ENCODE data around the gene EXOC6B.
"Not testable (repeated sequence)": the region's sequence is repeated elsewhere in the genome, so short reads cannot be mapped to it uniquely, and the experiment has no call there.

EXOC6B gene

DNA sequence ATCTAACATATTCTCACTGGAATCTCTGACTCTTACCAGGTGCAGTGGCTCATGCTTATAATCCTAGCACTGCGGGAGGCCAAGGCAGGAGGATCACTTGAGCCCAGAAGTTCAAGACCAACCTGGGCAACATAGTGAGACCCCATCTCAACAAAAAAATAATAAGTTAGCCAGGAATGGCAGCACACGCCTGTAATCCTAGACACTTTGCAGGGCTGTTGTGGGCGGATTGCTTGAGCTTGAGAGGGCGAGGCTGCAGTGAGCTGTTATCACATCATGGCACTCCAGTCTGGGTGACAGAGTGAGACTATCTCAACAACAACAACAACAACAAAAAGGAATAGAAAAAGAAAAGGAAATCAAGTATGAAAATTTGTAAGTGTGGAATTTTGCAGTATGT, 371.6 kb downstream of the EXOC6B start:
- DNase-seq (ENCODE audit: low read depth in 2 of 2): no peak

DNA sequence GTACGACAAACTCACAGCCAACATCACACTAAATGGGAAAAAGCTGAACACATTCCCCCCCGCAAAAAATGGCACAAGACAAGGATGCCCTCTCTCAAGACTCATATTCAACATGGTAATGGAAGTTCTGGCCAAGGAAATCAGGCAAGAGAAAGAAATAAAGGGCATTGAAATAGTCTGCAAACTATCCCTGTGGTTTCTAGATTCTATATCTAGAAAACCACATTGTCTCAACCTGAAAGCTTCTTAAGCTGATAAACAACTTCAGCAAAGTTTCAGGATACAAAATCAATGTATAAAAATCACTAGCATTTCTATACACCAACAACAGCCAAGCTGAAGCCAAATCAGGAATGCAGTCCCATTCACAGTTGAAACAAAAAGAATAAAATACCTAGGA, 383.6 kb downstream of the EXOC6B start:
- no peak for DNase-seq (ENCODE audit: low read depth in 2 of 2)

DNA sequence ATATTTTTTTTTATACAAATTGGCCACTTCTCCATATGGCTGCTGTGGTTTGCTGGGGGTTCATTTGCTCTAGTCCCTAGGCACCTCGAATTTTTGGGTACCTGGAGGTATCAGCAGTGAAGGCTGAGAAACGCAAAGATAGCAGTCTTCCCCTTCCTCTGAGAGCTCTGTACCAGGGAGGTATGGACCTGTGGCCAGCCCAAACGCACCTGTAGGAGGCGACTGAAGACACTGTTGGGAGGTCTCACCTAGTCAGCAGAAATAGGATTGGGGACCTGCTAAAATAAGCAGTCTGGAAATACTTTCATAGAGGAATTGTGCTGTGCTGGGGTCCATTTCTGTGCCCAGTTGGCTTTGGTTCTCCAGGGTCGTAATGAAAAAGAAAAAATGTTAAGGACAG, 385.9 kb downstream of the EXOC6B start:
- no peak for DNase-seq (ENCODE audit: low read depth in 2 of 2)

DNA sequence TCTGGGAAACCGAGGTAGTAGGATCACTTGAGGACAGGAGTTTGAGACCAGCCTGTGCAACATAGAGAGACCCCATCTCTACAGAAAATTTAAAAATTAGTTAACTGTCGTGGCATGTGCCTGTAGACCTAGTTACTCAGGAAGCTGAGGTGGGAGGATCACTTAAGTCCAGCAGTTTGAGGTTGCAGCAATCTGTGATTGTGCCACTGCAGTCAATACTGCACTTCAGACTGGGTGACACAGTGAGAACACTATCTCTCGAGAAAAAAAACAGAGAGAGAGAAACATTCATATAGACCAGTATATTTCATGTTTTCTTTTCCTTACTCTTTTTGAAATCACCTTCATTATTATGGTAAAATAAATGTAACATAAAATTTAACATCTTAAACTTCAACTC, 387.5 kb downstream of the EXOC6B start:
- no peak for DNase-seq (ENCODE audit: low read depth in 2 of 2)

DNA sequence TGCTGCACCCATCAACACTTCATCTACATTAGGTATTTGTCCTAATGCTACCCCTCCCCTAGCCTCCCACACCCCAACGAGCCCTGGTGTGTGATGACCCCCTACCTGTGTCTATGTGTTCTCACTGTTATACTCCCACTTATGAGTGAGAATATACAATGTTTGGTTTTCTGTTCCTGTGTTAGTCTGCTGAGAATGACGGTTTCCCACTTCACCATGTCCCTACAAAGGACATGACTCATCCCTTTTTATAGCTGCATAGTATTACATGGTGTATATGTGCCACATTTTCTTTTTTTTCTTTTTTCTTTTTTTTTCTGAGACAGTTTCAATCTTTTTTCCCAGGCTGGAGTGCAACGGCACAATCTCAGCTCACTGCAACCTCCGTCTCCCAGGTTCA, 394.1 kb downstream of the EXOC6B start:
- no peak for DNase-seq (ENCODE audit: low read depth in 2 of 2)

DNA sequence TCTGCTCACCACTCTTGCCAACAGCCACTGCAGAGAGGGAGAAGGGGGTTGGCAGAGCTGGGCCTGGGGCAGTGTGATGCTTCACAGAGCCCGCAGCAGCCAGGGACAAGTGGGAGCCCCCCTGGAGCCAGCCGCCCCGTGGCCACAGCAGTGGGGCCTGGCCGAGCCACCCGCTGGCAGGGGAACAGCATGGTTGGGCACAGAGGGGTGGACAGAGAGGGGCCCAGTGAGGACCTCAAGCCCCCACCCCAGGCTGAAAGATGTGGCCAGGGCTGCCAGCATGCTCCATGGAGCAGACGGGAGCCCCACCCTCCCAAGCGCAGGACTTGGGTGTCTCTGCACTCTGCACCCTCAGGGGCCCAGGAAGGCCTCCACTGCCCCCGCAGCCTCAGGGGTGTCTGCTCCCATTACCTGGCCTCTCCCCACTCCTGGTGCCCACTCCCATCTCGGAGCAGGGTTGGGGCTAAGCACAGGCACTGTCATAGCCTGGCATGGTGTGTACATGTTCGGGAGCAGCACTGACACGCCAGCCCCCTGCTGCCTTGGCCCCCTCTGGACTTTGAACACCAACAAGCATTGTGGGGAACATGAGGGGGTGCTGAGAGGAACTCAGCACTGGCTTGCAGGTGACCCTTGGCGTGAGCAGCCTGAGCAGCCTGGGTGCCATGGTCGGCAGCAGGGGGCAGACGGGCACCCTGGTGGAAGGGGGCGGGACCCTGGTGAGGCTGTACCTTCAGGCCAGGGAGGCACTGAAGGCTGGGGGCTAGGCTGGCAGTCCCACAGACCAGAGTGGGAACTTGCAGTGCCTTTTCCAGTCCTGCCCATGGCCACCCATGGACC, 398.6 kb downstream of the EXOC6B start:
- DNase-seq (ENCODE audit: low read depth in 2 of 2): no peak

DNA sequence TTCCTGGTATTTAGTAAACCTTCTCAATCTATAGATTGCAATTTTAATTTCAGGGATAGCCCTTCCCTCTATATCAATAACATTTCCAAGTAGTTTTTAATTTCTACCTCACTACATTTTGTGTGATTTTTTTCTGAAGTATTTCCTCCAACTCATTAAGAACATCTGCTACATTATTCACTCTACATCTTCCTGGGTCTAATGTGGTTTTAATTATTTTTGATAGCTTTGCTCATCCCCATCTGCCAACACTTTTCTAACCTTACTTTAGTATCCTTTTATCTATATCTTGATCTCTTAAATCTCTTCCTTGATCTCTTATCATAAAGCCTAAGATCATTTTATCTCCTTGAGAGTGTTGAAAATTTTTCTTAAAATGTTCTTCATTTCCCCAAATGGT, 399.8 kb downstream of the EXOC6B start:
- no peak for DNase-seq (ENCODE audit: low read depth in 2 of 2)

DNA sequence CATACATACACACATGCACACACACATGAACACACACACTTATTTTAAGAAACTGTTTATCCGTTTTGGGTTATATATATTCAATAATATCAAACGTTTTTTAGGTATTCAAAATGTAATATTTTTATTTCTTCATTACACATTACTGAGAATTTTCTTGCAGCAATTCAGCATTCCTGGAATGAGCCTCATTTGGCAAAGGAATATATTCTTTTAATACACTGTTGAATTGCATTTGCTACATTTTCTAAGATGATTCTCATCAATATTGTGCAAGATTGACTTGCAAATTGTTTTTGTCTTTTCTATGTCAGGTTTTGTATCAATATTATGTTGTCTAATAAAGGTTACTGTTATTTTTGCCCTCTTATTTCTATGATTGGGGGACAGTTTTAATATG, 402.1 kb downstream of the EXOC6B start:
- DNase-seq (ENCODE audit: low read depth in 2 of 2): no peak

DNA sequence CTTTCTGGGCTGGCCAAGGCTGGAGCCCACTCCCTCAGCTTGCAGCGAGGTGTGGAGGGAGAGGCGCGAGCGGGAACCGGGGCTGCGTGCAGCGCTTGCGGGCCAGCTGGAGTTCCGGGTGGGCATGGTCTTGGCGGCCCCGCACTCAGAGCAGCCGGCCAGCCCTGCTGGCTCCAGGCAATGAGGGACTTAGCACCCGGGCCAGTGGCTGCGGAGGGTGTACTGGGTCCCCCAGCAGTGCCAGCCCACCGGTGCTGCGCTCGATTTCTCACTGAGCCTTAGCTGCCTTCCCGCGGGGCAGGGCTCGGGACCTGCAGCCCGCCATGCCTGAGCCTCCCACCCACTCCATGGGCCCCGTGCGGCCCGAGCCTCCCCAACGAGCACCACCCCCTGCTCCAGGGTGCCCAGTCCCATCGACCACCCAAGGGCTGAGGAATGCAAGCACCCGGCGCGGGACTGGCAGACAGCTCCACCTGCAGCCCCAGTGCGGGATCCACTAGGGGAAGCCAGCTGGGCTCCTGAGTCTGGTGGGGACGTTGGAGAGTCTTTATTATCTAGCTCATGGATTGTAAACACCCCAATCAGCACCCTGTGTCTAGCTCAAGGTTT, 404.0 kb downstream of the EXOC6B start:
- DNase-seq (ENCODE audit: low read depth in 2 of 2): not testable (repeated sequence)

DNA sequence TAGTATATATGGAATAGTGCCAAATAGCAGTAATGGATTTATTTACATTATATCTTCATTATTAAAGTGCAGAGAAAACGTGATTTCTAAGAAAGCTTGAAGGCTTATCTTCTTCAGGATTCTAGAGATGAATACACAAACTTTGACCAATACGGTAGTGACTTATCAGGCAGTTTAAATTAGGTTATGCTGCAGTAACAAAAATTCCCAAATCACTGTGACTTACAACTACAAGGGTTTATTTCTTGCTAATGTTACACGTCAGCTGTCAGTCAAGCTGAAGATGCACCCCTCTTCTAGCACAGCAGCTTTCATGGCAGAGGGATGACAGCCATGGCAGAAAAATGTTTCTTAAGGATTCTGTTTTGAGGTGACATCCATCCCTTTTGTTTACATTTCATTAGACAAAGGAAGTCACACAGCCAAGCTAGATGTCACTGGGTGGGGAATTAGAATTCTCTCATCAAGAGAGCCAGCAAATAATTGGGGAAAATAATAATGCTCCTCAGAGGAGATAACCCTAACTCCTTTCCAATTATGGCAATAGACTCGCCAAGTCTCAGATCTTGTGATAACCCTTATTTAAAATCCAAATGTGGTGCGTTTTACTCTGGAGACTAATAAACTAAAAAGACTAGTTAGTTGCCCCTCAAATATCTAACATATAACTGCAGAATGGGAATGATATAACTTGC, 409.9 kb downstream of the EXOC6B start:
- DNase-seq (ENCODE audit: low read depth in 2 of 2): no peak

DNA sequence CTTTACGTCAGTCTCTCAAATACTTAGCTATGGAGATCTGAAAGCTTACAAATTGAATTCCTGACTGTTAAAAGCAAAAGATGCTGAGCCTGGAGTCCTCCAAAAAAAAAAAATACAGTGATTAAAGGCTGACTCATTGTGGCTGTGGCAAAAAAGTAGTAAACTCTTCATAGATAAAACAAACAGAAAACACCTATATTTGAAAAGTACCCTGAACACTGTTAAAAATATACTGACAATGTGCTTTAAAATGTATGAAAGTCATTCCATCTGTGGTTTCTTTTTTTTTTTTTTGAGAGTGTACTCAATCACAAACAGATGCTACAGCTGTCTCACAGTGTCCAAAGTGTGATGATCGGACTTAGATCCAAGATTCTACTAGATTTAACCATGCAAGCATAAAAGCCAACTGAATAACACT, 410.6 kb downstream of the EXOC6B start:
- no peak for DNase-seq (ENCODE audit: low read depth in 2 of 2)

DNA sequence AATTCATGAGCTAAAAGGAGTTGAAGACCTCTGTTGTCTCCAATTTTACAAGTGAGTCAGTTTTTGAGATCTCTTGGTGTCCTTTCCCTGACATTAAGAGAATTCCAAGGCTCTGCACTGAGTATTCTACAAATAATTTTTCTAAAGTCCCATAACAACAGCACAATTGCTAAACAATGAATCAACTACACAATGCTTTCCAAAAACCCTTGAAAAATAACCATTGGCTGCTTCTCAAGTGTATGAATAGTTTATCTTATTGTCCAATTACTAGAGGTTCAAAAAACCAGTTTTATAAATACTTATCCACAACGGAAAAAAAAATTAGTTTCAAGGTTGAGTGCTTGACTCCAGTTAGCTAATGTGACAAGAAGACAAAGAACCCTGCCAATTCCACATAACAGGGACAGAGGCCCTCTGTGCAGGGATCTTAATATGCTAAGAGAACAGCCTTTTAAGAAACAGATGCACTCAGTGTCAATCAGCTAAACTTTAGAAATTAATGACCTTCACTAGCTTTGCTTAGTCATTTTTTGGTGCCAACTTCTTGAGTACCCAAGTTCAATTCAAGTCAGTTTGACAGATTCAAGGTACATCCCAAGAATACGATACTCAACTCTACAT, 411.6 kb downstream of the EXOC6B start:
- DNase-seq (ENCODE audit: low read depth in 2 of 2): no peak

DNA sequence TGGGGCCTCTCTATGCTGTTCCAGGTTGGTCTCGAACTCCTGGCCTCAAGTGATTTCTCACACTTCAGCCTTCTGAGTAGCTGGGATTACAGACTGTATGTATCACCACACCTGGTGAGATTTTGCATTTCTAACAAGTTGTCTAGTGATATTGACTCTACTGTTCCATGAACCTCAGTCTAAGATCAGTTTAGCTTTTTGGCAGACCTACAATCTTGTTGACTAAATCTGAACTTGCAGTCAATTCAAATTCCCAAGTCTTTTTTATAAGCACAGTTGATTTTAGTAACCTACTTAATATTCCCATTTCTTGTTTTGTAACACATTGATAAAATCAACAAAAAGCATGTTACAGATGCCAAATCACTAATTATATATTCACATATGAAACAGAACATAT, 412.1 kb downstream of the EXOC6B start:
- DNase-seq (ENCODE audit: low read depth in 2 of 2): no peak

DNA sequence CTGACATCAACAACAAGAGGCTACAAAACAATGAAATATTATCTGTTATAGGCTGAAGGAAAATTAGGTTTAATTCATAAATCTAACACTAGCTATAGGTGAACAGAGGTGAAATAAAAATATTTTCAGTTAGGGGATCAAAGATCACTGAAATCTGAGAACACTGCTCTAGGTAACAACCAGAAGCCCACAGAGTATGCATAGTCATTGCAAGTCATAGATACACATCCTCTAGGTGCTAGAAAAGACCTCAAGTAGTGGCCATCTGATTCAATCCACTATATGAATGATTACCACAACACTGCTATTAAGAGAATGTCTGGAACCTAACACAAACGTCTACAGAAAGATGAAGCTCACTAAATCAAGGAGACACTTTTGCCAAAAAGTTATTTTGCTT, 413.6 kb downstream of the EXOC6B start:
- DNase-seq (ENCODE audit: low read depth in 2 of 2): no peak

DNA sequence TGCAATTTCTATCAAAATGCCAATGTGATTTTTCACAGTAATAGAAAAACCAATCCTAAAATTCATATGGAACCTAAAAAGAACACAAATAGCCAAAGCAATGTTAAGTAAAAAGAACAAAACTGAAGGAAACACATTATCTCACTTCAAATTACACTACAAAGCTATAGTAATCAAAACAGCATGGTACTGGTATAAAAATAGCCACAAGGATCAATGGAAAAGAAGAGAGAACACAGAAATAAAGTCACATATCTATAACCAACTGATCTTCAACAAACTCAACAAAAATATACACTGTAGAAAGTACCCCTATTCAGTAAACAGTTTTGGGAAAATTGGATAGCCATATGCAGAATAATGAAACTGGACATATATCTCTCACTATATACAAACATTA, 426.0 kb downstream of the EXOC6B start:
- no peak for DNase-seq (ENCODE audit: low read depth in 2 of 2)

DNA sequence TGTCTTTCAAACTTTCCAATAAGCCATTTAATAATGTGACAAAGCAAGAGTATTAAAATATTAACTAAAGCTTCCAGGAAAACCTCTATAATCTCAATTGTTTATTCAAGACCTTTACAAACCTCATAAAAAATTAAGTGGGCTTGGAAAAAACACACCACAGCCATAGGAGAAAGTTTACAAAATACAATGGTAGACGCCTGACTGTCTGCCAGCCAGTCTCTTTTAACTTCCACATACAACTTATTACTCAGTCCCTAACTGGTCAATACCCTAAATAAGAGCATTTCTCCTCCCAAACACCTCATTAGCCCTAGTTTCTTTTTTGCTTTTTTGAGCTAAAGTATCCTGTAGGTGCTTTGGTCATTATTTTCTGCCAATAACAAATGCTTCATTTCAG, 430.7 kb downstream of the EXOC6B start:
- no peak for DNase-seq (ENCODE audit: low read depth in 2 of 2)

DNA sequence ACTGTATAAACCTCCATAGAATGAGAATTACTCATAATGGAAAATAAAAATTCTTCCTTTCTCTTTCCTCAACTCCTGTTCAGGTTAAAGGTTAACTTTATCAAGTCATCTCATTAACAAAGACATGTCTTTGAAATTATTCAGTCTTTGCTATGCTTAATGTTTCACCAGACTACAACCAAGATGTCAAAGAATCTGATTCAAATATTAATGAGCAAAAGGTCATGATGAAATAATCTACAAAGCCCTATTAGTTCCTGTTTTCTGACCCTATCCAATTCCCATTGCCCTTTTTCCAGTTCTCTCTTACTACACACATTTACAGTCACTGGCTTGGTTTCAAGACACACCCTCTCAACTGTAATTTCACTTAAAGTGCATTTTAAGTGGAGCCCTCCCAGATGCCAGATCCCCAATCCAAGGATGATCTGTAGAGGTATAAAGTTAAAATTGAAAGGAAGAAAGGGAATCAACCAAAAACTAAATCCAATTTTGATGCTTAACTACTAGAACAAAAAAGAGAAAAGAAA, 431.2 kb downstream of the EXOC6B start:
- DNase-seq (ENCODE audit: low read depth in 2 of 2): no peak

DNA sequence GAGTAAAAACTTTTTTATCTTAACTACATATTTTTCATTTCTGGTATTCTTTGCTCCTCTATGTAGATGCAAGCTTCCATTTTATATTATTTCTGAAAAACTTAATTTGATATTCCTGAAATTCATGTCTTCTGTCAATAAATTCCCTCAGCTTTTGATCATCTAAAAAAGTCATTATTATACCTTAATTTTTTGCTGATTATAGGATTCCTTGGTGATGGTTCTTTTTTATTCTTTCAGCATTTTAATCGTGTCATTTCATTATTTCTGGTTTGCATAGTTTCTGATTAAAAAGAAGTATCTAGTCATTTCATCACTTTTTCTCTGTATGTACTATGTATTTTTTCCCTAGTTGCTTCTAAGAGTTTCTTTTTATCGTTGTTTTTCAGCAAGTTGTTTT, 436.4 kb downstream of the EXOC6B start:
- DNase-seq (ENCODE audit: low read depth in 2 of 2): no peak

DNA sequence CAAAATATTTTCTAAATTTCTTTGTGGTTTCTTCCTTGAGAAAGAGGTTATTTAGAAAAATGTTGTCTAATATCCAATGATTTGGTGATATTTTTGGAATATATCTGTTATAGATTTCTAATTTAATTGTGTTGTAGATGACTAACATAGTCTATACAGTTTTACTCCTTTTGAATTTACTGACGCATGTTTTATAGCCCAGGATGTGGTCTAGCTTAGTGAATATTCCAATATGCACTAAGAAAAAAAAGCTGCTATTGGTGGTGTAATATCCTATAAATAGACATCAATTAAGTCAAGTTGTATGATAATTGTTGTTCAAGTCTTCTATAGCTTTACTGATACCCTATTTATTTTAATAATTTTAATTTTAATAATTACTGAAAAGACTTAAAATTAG, 437.6 kb downstream of the EXOC6B start:
- no peak for DNase-seq (ENCODE audit: low read depth in 2 of 2)

DNA sequence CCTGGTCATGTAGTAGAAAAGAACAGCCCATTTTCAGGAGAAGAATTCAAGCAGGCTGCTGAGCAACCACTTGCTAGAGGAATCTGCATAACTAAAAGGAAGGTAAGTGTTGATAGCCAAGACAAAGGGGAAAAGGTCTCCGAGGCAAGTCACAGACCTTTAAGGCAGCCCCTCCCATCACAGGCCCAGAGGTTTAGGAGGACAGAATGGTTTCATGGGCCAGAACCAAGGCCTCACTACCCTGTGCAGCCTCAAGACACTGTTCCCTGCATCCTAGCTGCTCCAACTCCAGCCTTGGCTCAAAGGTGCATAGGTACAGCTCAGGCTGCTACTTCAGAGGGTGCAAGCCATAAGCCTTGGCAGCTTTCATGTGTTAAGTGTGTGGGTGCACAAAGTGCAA, 439.5 kb downstream of the EXOC6B start:
- no peak for DNase-seq (ENCODE audit: low read depth in 2 of 2)

DNA sequence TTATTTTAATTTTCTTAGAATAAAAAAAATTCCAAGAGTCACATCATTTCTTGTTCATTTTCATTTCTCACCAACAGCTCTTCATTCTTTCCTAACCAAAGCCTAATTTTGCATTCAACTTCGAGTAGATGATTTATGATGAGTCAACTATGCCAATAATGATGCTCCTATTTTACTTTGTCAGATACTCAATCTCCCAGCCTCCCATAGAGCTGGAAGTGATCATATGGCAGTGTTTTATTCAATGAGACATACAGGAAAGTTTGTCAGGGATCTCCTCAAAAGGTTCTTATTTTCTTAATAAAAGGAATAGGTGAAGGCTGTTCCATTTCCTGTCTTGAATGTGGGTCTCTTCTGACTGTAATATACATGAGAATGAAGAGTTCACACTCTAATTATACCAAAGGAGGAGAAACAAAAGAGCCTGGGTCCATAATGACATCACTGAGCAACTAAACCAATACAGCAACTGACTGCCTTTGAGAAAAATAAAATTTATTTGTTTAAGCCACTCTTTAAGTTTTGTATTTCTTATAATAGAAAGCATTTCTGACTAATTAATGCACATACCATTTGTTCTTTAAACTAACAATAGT, 447.0 kb downstream of the EXOC6B start:
- DNase-seq (ENCODE audit: low read depth in 2 of 2): no peak

Data from stimulated activated CD4-positive, alpha-beta T cell treated with anti-CD3 and anti-CD28 coated beads, Interleukin-12 subunit alpha, Interleukin-12 subunit beta, amount 100 ng/mL, for 24 hours (primary cell).